Measurements from ENCODE around the gene SPATS2L. TPM values are rescaled to one million over a fixed set of nuclear protein-coding genes. Genes with fewer than 3 reads are reported as not detected.

SPATS2L gene
- total RNA-seq, 6 donors from 2014 or later, result 57.6 to 127 (median 80.4) TPM

- Histone ChIP-seq H3K27ac (no peak overlapping the region), H3K27me3 (no peaks in the 10 kb centered on the region), H3K4me1 (peaks cover 0 to 7% (median 6%) of the 10 kb centered on the region in 4 donors), H3K9me3 (no peaks in the 10 kb centered on the region), H3K36me3 (no peaks in the 10 kb centered on the region), H3K4me3 (no peak overlapping the region)
- ATAC-seq (ENCODE audit: low FRiP score in 2 of 2), result no peak
- WGBS, 2 donors, result 84 to 90% methylated on average over 2 of the region's 2 CpGs
- TF ChIP-seq EP300 (IDR thresholded peaks at IDR 0.05) (no peak), POLR2A (IDR thresholded peaks at IDR 0.05) (no peak), POLR2AphosphoS5 (IDR thresholded peaks at IDR 0.05) (no peak), CTCF (IDR thresholded peaks at IDR 0.05) (no peak)
- no peak for DNase-seq
Measured at GRCh38 chr2:200331061-200331400, 24.5 kb downstream of the SPATS2L start.

- no peaks in the 10 kb centered on the region for H3K36me3 ChIP-seq
- ATAC-seq (ENCODE audit: low FRiP score in 2 of 2) (no peak), DNase-seq (no peak)
- H3K27ac ChIP-seq, result no peak overlapping the region
- no peaks in the 10 kb centered on the region for H3K27me3 ChIP-seq
- no peak for TF ChIP-seq CTCF (IDR thresholded peaks at IDR 0.05)
- no peak overlapping the region for H3K4me3 ChIP-seq
- 93 to 95% methylated on average over 2 of the region's 2 CpGs for WGBS, 2 donors
- peaks cover 20 to 43% (median 23%) of the 10 kb centered on the region in 4 donors for H3K4me1 ChIP-seq
- no peaks in the 10 kb centered on the region for H3K9me3 ChIP-seq
Measured at GRCh38 chr2:200335657-200336056, 29.2 kb downstream of the SPATS2L start.

- H3K4me3 ChIP-seq, result no peak overlapping the region
- ATAC-seq (ENCODE audit: low FRiP score in 2 of 2) (no peak), DNase-seq (no peak)
- no peaks in the 10 kb centered on the region for H3K27me3 ChIP-seq
- 46 to 56% methylated on average over 2 to 3 of the region's 3 CpGs for WGBS, 2 donors
- peak overlapping the region in 1 of 4 donors; percentile 53 for H3K27ac ChIP-seq
- H3K4me1 ChIP-seq, result peaks cover 23 to 48% (median 25%) of the 10 kb centered on the region in 4 donors
- no peaks in the 10 kb centered on the region for H3K36me3 ChIP-seq
- H3K9me3 ChIP-seq, result no peaks in the 10 kb centered on the region
- no peak for TF ChIP-seq EP300 (IDR thresholded peaks at IDR 0.05)
- TF ChIP-seq CTCF (IDR thresholded peaks at IDR 0.05), result no peak
- no peak for TF ChIP-seq POLR2AphosphoS5 (IDR thresholded peaks at IDR 0.05)
- no peak for TF ChIP-seq POLR2A (IDR thresholded peaks at IDR 0.05)
Measured at GRCh38 chr2:200336980-200337615, 30.6 kb downstream of the SPATS2L start.

- 56 to 71% methylated on average over 2 of the region's 2 CpGs for WGBS, 2 donors
- ATAC-seq (ENCODE audit: low FRiP score in 2 of 2) (peak in 1 of 2 donors; percentile 55), DNase-seq (no peak)
- Histone ChIP-seq H3K4me3 (no peak overlapping the region), H3K9me3 (no peaks in the 10 kb centered on the region), H3K27ac (peak overlapping the region in 2 of 4 donors; percentile 17 to 53), H3K36me3 (no peaks in the 10 kb centered on the region), H3K27me3 (no peaks in the 10 kb centered on the region), H3K4me1 (peaks cover 23 to 50% (median 26%) of the 10 kb centered on the region in 4 donors)
- TF ChIP-seq POLR2AphosphoS5 (IDR thresholded peaks at IDR 0.05) (no peak), POLR2A (IDR thresholded peaks at IDR 0.05) (no peak), CTCF (IDR thresholded peaks at IDR 0.05) (no peak), EP300 (IDR thresholded peaks at IDR 0.05) (no peak)
Measured at GRCh38 chr2:200337621-200338020, 31.1 kb downstream of the SPATS2L start.

GRCh38 chr2:200338692-200339091 is 32.2 kb downstream of the SPATS2L start:
- H3K27ac ChIP-seq, result peak overlapping the region in 1 of 4 donors; percentile 54

More at GRCh38 chr2:200338692-200339091, 32.2 kb downstream of the SPATS2L start:
- ATAC-seq (ENCODE audit: low FRiP score in 2 of 2) (peak in 1 of 2 donors; percentile 77), DNase-seq (no peak)
- H3K4me3 ChIP-seq, result no peak overlapping the region
- H3K4me1 ChIP-seq, result peaks cover 23 to 52% (median 30%) of the 10 kb centered on the region in 4 donors
- no peaks in the 10 kb centered on the region for H3K36me3 ChIP-seq
- no peak for TF ChIP-seq POLR2A (IDR thresholded peaks at IDR 0.05)
- TF ChIP-seq POLR2AphosphoS5 (IDR thresholded peaks at IDR 0.05), result no peak
- TF ChIP-seq EP300 (IDR thresholded peaks at IDR 0.05), result no peak
- no peak for TF ChIP-seq CTCF (IDR thresholded peaks at IDR 0.05)
- H3K9me3 ChIP-seq, result no peaks in the 10 kb centered on the region
- H3K27me3 ChIP-seq, result no peaks in the 10 kb centered on the region
- 44 to 64% methylated on average over 4 of the region's 4 CpGs for WGBS, 2 donors
